Hepatocyte (in vitro differentiated cells): ENCODE data around the gene PI4KA. TPM values are rescaled to one million over a fixed set of nuclear protein-coding genes. Genes with fewer than 3 reads are reported as not detected.

Experiments
- DNase-seq: peaks from one replicate; pipeline ENCODE4 v3.0.0-alpha.2; 2016; ENCODE audit warnings: low spot score
- H2AFZ ChIP-seq: fragments of 200-600 bp; sonication (generic); 2 replicates; pipeline ENCODE4 v1.6.0; 2016; ENCODE audit warnings: antibody characterized with exemption, mild to moderate bottlenecking
- H3K27ac ChIP-seq: fragments of 200-600 bp; sonication (generic); 2 replicates; pipeline ENCODE4 v1.5.1; 2016; ENCODE audit warnings: mild to moderate bottlenecking
- H3K27me3 ChIP-seq: fragments of 200-600 bp; sonication (generic); 2 replicates; pipeline ENCODE4 v1.6.1; 2016
- H3K36me3 ChIP-seq: fragments of 200-600 bp; sonication (generic); replicated peaks from 2 replicates; pipeline ENCODE4 v1.5.1; 2016; ENCODE audit warnings: low read depth; ENCODE audit not compliant: insufficient read depth
- H3K4me1 ChIP-seq: fragments of 200-600 bp; sonication (generic); 2 replicates; pipeline ENCODE4 v1.5.1; 2016; ENCODE audit warnings: mild to moderate bottlenecking, moderate library complexity; ENCODE audit not compliant: insufficient read depth
- H3K4me2 ChIP-seq: fragments of 200-600 bp; sonication (generic); 2 replicates; pipeline ENCODE4 v1.6.0; 2016
- H3K4me3 ChIP-seq: fragments of 200-600 bp; sonication (generic); 2 replicates; pipeline ENCODE4 v1.5.1; 2016; ENCODE audit warnings: mild to moderate bottlenecking
- H3K79me2 ChIP-seq: fragments of 200-600 bp; sonication (generic); 2 replicates; pipeline ENCODE4 v1.6.0; 2017; ENCODE audit warnings: mild to moderate bottlenecking
- H3K9me2 ChIP-seq: fragments of 200-600 bp; sonication (generic); replicated peaks from 2 replicates; pipeline ENCODE4 v1.6.0; 2017; ENCODE audit warnings: mild to moderate bottlenecking; ENCODE audit not compliant: insufficient read depth
- H3K9me3 ChIP-seq: fragments of 200-600 bp; sonication (generic); 2 replicates; pipeline ENCODE4 v1.5.1; 2016; ENCODE audit warnings: low read depth, mild to moderate bottlenecking
- H4K20me1 ChIP-seq: fragments of 200-600 bp; sonication (generic); 2 replicates; pipeline ENCODE4 v1.6.0; 2016; ENCODE audit warnings: mild to moderate bottlenecking; ENCODE audit not compliant: insufficient read depth, poor library complexity, severe bottlenecking
- EZH2 ChIP-seq: fragments of 200-600 bp; sonication (generic); IDR thresholded peaks from 2 replicates; pipeline ENCODE4 v1.6.1; 2016; ENCODE audit warnings: antibody characterized with exemption, mild to moderate bottlenecking, borderline replicate concordance
- EZH2phosphoT487 ChIP-seq: fragments of 200-600 bp; sonication (generic); IDR thresholded peaks from one replicate; pipeline ENCODE4 v1.6.1; 2018; ENCODE audit warnings: antibody characterized with exemption, mild to moderate bottlenecking, low read depth, moderate library complexity; ENCODE audit not compliant: unreplicated experiment, severe bottlenecking
- WGBS: methylation state at CpG from one replicate; pipeline ENCODE4 v1.1.6; 2016; ENCODE audit warnings: low lambda C conversion rate; ENCODE audit errors: missing lambda C conversion rate; 5-methylcytosine and 5-hydroxymethylcytosine counted together
- polyA plus RNA-seq: library from polyadenylated mRNA; unstranded; fragments of >200 nt; fragmentation: Nextera tagmentation; extraction: Ambion mirVana; gene quantifications from 2 replicates; pipeline ENCODE4 v1.2.1, GENCODE V29; 2016
- total RNA-seq: library from RNA; depleted of rRNA; stranded (reverse); fragments of >200 nt; gene quantifications from 2 replicates; pipeline ENCODE4 v1.2.3, GENCODE V29; 2014
- TF ChIP-seq, protein P1 (sequence below): fragments of 200-600 bp; sonication (generic); IDR thresholded peaks from 2 replicates; pipeline ENCODE4 v1.5.1; 2016; ENCODE audit warnings: antibody characterized with exemption, mild to moderate bottlenecking; ENCODE audit not compliant: poor library complexity

PI4KA gene
- total and polyA plus RNA-seq, 2 experiments from 2014 or later, result 59.1 to 75.7 TPM

DNA sequence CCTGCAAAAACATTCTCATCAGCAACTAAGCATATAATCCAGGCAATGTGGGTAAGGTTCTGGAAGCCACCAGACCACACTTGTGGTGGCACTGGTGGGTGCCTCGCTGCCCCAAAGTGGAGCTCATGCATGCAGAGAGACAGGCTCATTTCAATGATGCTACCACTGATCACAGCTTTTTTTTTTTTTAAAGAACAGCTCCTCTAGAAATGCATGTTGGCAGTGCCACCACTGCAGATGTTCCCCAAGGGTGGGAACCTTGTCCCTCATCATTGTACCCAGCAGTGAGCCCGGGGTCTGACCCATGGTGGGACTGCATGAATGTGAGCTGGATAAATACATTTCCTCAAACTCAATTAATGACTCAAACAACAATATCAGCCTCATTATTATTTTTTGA lies 115.8 kb downstream of the PI4KA start:
- no peak overlapping the region for H2AFZ ChIP-seq
- no peaks in the 10 kb centered on the region for H3K79me2 ChIP-seq
- H3K9me2 ChIP-seq, result no peaks in the 10 kb centered on the region
- 100% methylated on average over 2 of the region's 2 CpGs for WGBS
- no peaks in the 10 kb centered on the region for H3K4me1 ChIP-seq
- TF ChIP-seq EZH2 (no peak), EZH2phosphoT487 (no peak)
- TF ChIP-seq, protein P1, sequence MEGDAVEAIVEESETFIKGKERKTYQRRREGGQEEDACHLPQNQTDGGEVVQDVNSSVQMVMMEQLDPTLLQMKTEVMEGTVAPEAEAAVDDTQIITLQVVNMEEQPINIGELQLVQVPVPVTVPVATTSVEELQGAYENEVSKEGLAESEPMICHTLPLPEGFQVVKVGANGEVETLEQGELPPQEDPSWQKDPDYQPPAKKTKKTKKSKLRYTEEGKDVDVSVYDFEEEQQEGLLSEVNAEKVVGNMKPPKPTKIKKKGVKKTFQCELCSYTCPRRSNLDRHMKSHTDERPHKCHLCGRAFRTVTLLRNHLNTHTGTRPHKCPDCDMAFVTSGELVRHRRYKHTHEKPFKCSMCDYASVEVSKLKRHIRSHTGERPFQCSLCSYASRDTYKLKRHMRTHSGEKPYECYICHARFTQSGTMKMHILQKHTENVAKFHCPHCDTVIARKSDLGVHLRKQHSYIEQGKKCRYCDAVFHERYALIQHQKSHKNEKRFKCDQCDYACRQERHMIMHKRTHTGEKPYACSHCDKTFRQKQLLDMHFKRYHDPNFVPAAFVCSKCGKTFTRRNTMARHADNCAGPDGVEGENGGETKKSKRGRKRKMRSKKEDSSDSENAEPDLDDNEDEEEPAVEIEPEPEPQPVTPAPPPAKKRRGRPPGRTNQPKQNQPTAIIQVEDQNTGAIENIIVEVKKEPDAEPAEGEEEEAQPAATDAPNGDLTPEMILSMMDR, result no peak
- peaks cover 8% of the 10 kb centered on the region for H3K9me3 ChIP-seq
- no peak overlapping the region for H3K27ac ChIP-seq
- DNase-seq, result no peak
- H3K36me3 ChIP-seq, result no peaks in the 10 kb centered on the region
- no peaks in the 10 kb centered on the region for H4K20me1 ChIP-seq
- H3K4me3 ChIP-seq, result no peak overlapping the region
- H3K27me3 ChIP-seq, result no peaks in the 10 kb centered on the region
- no peak overlapping the region for H3K4me2 ChIP-seq

DNA sequence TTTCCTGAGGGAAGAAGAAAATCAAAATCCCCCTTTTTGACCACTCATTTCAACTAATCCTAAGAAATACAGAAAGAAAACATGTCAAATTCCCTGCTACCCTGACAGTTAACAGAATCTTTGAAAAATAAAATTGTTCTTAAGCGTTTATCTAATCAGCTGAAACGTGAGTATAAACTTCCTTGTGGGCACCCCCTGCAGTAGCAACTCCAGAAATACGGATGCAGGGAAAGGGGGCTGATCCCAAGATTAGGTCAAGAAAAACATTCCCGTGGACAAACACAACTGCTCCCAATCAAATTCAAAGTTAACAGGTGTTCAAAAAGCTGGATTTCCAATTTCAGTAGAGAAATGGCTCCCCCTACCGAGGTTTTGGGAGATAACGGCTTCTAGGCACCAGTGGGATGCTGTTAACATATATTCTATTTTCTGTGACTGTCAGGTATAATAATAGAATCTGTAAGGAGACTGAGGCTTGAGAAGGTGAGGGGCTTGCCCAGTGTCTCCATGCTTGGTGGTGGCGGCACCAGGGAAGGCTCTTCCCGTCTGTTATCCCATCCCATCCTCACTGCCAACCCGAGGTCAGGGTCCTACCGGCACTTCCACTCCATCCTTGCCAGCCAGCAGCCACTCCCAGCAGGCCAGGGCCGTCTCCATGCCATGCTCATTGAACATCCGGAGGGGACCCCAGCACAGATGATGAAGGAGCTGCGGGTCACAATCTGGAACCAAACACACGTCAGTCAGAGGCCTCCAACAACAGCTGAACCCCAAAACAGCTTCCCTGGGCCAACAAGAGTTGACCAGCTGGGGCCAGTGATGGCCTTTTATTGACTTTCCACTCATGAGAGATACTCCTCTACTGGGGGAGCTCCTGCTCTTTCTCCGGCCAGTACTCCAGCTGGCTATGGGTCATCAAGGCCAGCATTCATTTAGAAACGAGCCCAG lies 116.7 kb downstream of the PI4KA start:
- H3K4me1 ChIP-seq, result no peaks in the 10 kb centered on the region
- 79% methylated on average over 16 of the region's 16 CpGs for WGBS
- no peaks in the 10 kb centered on the region for H3K9me2 ChIP-seq
- H3K27me3 ChIP-seq, result no peaks in the 10 kb centered on the region
- H3K27ac ChIP-seq, result no peak overlapping the region
- peaks cover 8% of the 10 kb centered on the region for H3K9me3 ChIP-seq
- H2AFZ ChIP-seq, result no peak overlapping the region
- H3K4me2 ChIP-seq, result no peak overlapping the region
- H3K79me2 ChIP-seq, result no peaks in the 10 kb centered on the region
- no peaks in the 10 kb centered on the region for H4K20me1 ChIP-seq
- peak; percentile 42 for DNase-seq
- no peak overlapping the region for H3K4me3 ChIP-seq
- H3K36me3 ChIP-seq, result no peaks in the 10 kb centered on the region
- TF ChIP-seq, protein P1, result peak; percentile 50
- no peak for TF ChIP-seq EZH2phosphoT487

DNA sequence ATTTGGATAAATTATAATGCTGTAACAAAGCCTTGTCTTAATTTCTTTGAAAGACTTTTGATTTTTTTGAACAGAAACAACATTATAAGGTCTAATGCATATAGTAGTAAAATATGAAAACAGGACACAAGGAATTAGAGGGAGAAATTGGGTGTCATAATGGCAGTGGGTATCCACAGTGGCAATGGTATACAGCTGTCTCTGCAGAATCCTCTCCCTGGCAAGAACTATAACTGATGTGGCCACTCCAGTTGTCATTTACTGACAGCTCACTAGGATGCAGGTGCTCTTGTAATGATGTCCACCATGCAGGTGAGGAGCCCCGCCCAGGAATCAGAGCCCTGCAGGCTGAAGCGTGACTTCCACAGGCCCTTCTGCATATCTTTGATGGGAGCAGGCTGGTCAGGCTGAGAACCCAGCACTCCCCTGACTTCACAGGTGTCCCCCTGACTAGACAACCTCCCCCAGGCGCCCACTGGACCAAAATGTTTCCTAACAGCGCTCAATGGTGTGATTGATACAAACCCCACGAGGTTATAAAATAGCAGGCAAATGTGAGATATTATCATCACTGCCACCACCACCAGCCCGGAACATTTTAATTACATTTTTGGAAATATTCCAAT lies 117.5 kb downstream of the PI4KA start:
- Histone ChIP-seq H2AFZ (no peak overlapping the region), H3K36me3 (no peaks in the 10 kb centered on the region), H3K27me3 (no peaks in the 10 kb centered on the region), H3K4me2 (no peak overlapping the region), H3K9me2 (no peaks in the 10 kb centered on the region), H4K20me1 (no peaks in the 10 kb centered on the region), H3K4me1 (no peaks in the 10 kb centered on the region), H3K79me2 (no peaks in the 10 kb centered on the region), H3K4me3 (no peak overlapping the region), H3K9me3 (peaks cover 8% of the 10 kb centered on the region), H3K27ac (no peak overlapping the region)
- no peak for TF ChIP-seq EZH2
- TF ChIP-seq EZH2phosphoT487, result no peak
- TF ChIP-seq, protein P1, result no peak
- WGBS, result 96% methylated on average over 6 of the region's 6 CpGs
- no peak for DNase-seq
